Endothelial cell of umbilical vein (primary cell): ENCODE results near the gene FAM32A. TPM values are rescaled to one million over a fixed set of nuclear protein-coding genes. Genes with fewer than 3 reads are reported as not detected.

Experiments
- BruUV-seq: library from RNA; stranded (reverse); fragments of 400-500 nt; replicated peaks from 2 replicates; lab custom pipeline; 2021; lab: Mats Ljungman, UMichigan
- CTCF ChIA-PET: fragments of 300-600, 350-600 bp; sonication (Branson Sonifier 250); formaldehyde crosslinking; loops from one replicate; lab custom pipeline; 2021; ENCODE audit warnings: antibody characterized with exemption, inconsistent platforms; lab: Charles Lee
- POLR2A ChIA-PET: fragments of 300-600, 350-600 bp; sonication (Branson Sonifier 250); formaldehyde crosslinking; loops from one replicate; lab custom pipeline; 2021; ENCODE audit warnings: antibody characterized with exemption, inconsistent platforms; lab: Charles Lee
- DNase-seq: peaks from one replicate; pipeline ENCODE4 v3.0.0-alpha.2; 2011; ENCODE audit warnings: low read depth, low spot score
- FAIRE-seq: peaks from 2 replicates; lab custom pipeline; 2011; peaks lifted over from hg19 to GRCh38; lab: Jason Lieb, UNC
- H2AFZ ChIP-seq: 2 replicates; pipeline ENCODE4 v1.6.0; 2012; ENCODE audit warnings: low read depth, low read length, control low read depth, inconsistent platforms
- H3K27ac ChIP-seq: 2 replicates; pipeline ENCODE4 v1.5.1; 2011; ENCODE audit warnings: low read depth, mild to moderate bottlenecking, control low read depth, low read length, moderate library complexity; ENCODE audit not compliant: insufficient read depth
- H3K27me3 ChIP-seq, 2 experiments: 2 replicates each; pipeline versions ENCODE4 v1.6.0 to v1.6.1; 2011; ENCODE audit warnings: low read length in 2 of 2, mixed read lengths in 1 of 2; ENCODE audit not compliant: control insufficient read depth in 2 of 2, insufficient read depth in 2 of 2
- H3K36me3 ChIP-seq, 2 experiments: 2 replicates in 1 of 2; 3 replicates in 1 of 2; pipeline ENCODE4 v1.5.1; 2011; ENCODE audit warnings: low read length in 2 of 2, mild to moderate bottlenecking in 1 of 2, moderate library complexity in 1 of 2; ENCODE audit not compliant: control insufficient read depth in 2 of 2, insufficient read depth in 2 of 2; ENCODE audit errors: extremely low read depth in 1 of 2
- H3K4me1 ChIP-seq: 3 replicates; pipeline ENCODE4 v1.5.1; 2011; ENCODE audit warnings: mild to moderate bottlenecking, low read length; ENCODE audit not compliant: control insufficient read depth, insufficient read depth; ENCODE audit errors: extremely low read depth
- H3K4me2 ChIP-seq: 2 replicates; pipeline ENCODE4 v1.6.1; 2011; ENCODE audit warnings: low read length, control low read depth, mixed read lengths; ENCODE audit not compliant: insufficient read depth
- H3K4me3 ChIP-seq, 3 experiments: fragments of 200-600 bp in 1 of 3; sonication (generic), shearing (Covaris generic) in 1 of 3; replicated peaks in 1 of 3; 2 replicates each; pipeline ENCODE4 v1.5.1; 2011 to 2016; ENCODE audit warnings: control low read depth in 3 of 3, low read length in 3 of 3, mild to moderate bottlenecking in 2 of 3, inconsistent platforms in 1 of 3, low read depth in 1 of 3, moderate library complexity in 1 of 3; ENCODE audit not compliant: insufficient read depth in 1 of 3
- H3K79me2 ChIP-seq: 2 replicates; pipeline ENCODE4 v1.6.0; 2012; ENCODE audit warnings: low read length, inconsistent platforms; ENCODE audit not compliant: control insufficient read depth, insufficient read depth
- H3K9ac ChIP-seq: replicated peaks from 2 replicates; pipeline ENCODE3; 2011; ENCODE audit warnings: low read length, control low read depth; ENCODE audit not compliant: insufficient read depth; ENCODE audit errors: extremely low read depth
- H3K9me1 ChIP-seq: replicated peaks from 3 replicates; pipeline ENCODE4 v1.6.0; 2011; ENCODE audit warnings: mild to moderate bottlenecking, low read length; ENCODE audit not compliant: control insufficient read depth, insufficient read depth; ENCODE audit errors: extremely low read depth
- H3K9me3 ChIP-seq: replicated peaks from 2 replicates; pipeline ENCODE4 v1.5.1; 2012; ENCODE audit warnings: low read length, inconsistent platforms; ENCODE audit not compliant: control insufficient read depth, insufficient read depth
- H4K20me1 ChIP-seq: replicated peaks from 2 replicates; pipeline ENCODE3; 2011; ENCODE audit warnings: mild to moderate bottlenecking, low read length; ENCODE audit not compliant: control insufficient read depth, insufficient read depth; ENCODE audit errors: extremely low read depth
- CTCF ChIP-seq, 2 donors: IDR thresholded peaks; 1 replicate in 1 of 2; 2 replicates in 1 of 2; pipeline ENCODE4 v1.5.1; 2011; ENCODE audit warnings: low read length in 2 of 2, mild to moderate bottlenecking in 2 of 2, moderate library complexity in 2 of 2, control low read depth in 1 of 2, inconsistent platforms in 1 of 2, low read depth in 1 of 2; ENCODE audit not compliant: insufficient read depth in 1 of 2; ENCODE audit errors: extremely low read depth in 1 of 2
- EZH2 ChIP-seq: IDR thresholded peaks from 2 replicates; pipeline ENCODE4 v1.6.1; 2012; ENCODE audit warnings: borderline replicate concordance, low read depth, mild to moderate bottlenecking, moderate library complexity, low read length, inconsistent platforms; ENCODE audit not compliant: severe bottlenecking
- FOS ChIP-seq: IDR thresholded peaks from 2 replicates; pipeline ENCODE4 v1.6.1; 2011; ENCODE audit warnings: mild to moderate bottlenecking, low read length, moderate library complexity, borderline replicate concordance; ENCODE audit not compliant: insufficient read depth
- GATA2 ChIP-seq: IDR thresholded peaks from 2 replicates; pipeline ENCODE4 v1.7.0; 2011; ENCODE audit warnings: low read depth, mild to moderate bottlenecking, moderate library complexity, mixed read lengths, low read length; ENCODE audit not compliant: insufficient read length, insufficient read depth
- JUN ChIP-seq: IDR thresholded peaks from 2 replicates; pipeline ENCODE4 v1.6.1; 2011; ENCODE audit warnings: borderline replicate concordance, low read depth; ENCODE audit not compliant: insufficient read length, insufficient read depth
- MYC ChIP-seq: IDR thresholded peaks from one replicate; pipeline ENCODE4 v1.6.1; 2011; ENCODE audit warnings: mild to moderate bottlenecking, low read depth, low read length
- POLR2A ChIP-seq: IDR thresholded peaks from 2 replicates; pipeline ENCODE4 v1.6.1; 2012; ENCODE audit warnings: low read depth, mild to moderate bottlenecking, control low read depth, low read length
- POLR2AphosphoS5 ChIP-seq: IDR thresholded peaks from 2 replicates; pipeline ENCODE4 v1.6.1; 2012; ENCODE audit warnings: low read depth, mild to moderate bottlenecking, control low read depth, low read length, moderate library complexity; ENCODE audit not compliant: insufficient read depth
- dilution Hi-C: fragments of 300-500 bp; cut with MboI; formaldehyde crosslinking; loops from one replicate; pipeline ENCODE4 v1.15.0; 2019; ENCODE audit warnings: low sequenced_read_pairs; ENCODE audit not compliant: extremely low pct_ligation_motif_present
- intact Hi-C: fragments of 100-400 bp; cut with micrococcal nuclease; formaldehyde crosslinking; loops from one replicate; pipeline ENCODE4 v1.10.0; 2022
- polyA plus RNA-seq, 4 experiments: library from polyadenylated mRNA; depleted of rRNA in 3 of 4; stranded (reverse) in 3 of 4; unstranded in 1 of 4; fragments of >200 nt; gene quantifications; 2 replicates each; pipeline versions ENCODE4 v1.2.1 to v1.2.3, GENCODE V29; 2011 to 2012; ENCODE audit warnings: missing spikeins in 1 of 4
- total RNA-seq: library from RNA; stranded (reverse); gene quantifications from 2 replicates; pipeline ENCODE4 v1.2.3, GENCODE V29; 2021
- TF ChIP-seq, protein P1 (sequence below): IDR thresholded peaks from 2 replicates; pipeline ENCODE4 v1.6.1; 2011; ENCODE audit not compliant: insufficient read depth, insufficient read length

Gene FAM32A
- total and polyA plus RNA-seq, 2 donors (not counting 3 experiments of a cell fraction or from before 2014, with no cell fraction given) = 82.8 to 130 TPM

GRCh38 chr19:16232127-16232526 is 46.9 kb downstream of the FAM32A start:
- dilution Hi-C loops = no loop called here
- CTCF ChIA-PET = no interaction called here
- H3K9ac ChIP-seq = no peak overlapping the region

DNA sequence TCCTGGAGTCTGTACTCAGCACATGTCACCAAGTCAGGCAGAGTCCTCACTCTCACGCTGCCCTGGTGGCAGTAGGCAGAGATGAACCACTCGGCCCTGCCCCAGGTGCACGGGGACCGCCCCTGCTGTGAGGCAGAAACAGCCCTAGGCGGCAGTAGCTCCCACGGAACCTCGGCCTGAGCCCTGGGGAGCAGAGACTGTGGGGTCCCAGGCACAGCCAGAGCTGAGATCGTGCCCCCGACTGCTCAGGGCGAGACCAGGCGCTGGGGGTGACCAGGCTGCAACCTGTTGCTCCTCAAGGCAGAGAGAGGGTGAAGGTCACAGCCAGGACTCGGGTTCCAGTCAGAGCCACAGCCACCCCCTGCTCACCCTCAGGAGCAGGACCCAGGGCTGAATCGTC is 47.4 kb downstream of the FAM32A start:
- DNase-seq (no peak), FAIRE-seq (no peak)
- BruUV-seq = no TSS peak
- no peaks in the 10 kb centered on the region for H3K9me1 ChIP-seq
- no peak overlapping the region for H2AFZ ChIP-seq
- H3K27ac ChIP-seq = no peak overlapping the region
- no peak overlapping the region for H3K9ac ChIP-seq
- no peak for TF ChIP-seq JUN
- TF ChIP-seq POLR2AphosphoS5 = no peak
- TF ChIP-seq, protein P1, sequence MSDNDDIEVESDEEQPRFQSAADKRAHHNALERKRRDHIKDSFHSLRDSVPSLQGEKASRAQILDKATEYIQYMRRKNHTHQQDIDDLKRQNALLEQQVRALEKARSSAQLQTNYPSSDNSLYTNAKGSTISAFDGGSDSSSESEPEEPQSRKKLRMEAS = no peak
- TF ChIP-seq CTCF (IDR thresholded peaks at IDR 0.05; ENCODE audit: extremely low read depth in 1 of 2, insufficient read depth in 1 of 2, low read depth in 1 of 2, low read length in 2 of 2) = no peak
- TF ChIP-seq MYC = no peak
- no peak for TF ChIP-seq EZH2
- no peak for TF ChIP-seq POLR2A
- no peak for TF ChIP-seq GATA2
- TF ChIP-seq FOS = no peak
- POLR2A ChIA-PET = no interaction called here
- no peaks in the 10 kb centered on the region for H3K4me1 ChIP-seq
- CTCF ChIA-PET = no interaction called here
- dilution Hi-C loops (no loop called here), intact Hi-C loops (no loop called here)
- no peak overlapping the region for H3K4me2 ChIP-seq
- H3K36me3 ChIP-seq = peaks cover 12 to 59% of the 10 kb centered on the region in 2 experiments
- no peaks in the 10 kb centered on the region for H3K9me3 ChIP-seq
- no peaks in the 10 kb centered on the region for H4K20me1 ChIP-seq
- H3K79me2 ChIP-seq = no peaks in the 10 kb centered on the region
- H3K4me3 ChIP-seq = no peak overlapping the region
- H3K27me3 ChIP-seq = no peaks in the 10 kb centered on the region

More at GRCh38 chr19:16232127-16232526, 46.9 kb downstream of the FAM32A start:
- Histone ChIP-seq H3K27ac (no peak overlapping the region), H2AFZ (no peak overlapping the region), H3K4me2 (no peak overlapping the region), H3K9me1 (no peaks in the 10 kb centered on the region), H3K27me3 (no peaks in the 10 kb centered on the region), H4K20me1 (no peaks in the 10 kb centered on the region), H3K36me3 (peaks cover 12 to 64% of the 10 kb centered on the region in 2 experiments), H3K4me3 (no peak overlapping the region), H3K9me3 (no peaks in the 10 kb centered on the region), H3K4me1 (no peaks in the 10 kb centered on the region), H3K79me2 (no peaks in the 10 kb centered on the region)
- no TSS peak for BruUV-seq
- no peak for TF ChIP-seq EZH2
- no peak for TF ChIP-seq GATA2
- TF ChIP-seq POLR2A = no peak
- no peak for TF ChIP-seq CTCF (IDR thresholded peaks at IDR 0.05; ENCODE audit: extremely low read depth in 1 of 2, insufficient read depth in 1 of 2, low read depth in 1 of 2, low read length in 2 of 2)
- FAIRE-seq (no peak), DNase-seq (no peak)
- intact Hi-C loops = no loop called here
- POLR2A ChIA-PET = no interaction called here
